ENCODE results near the gene C5orf15. TPM values are rescaled to one million over a fixed set of nuclear protein-coding genes. Genes with fewer than 3 reads are reported as not detected.

Gene C5orf15
- total RNA-seq, 1 donor from 2014 or later = 31.1 TPM

DNA sequence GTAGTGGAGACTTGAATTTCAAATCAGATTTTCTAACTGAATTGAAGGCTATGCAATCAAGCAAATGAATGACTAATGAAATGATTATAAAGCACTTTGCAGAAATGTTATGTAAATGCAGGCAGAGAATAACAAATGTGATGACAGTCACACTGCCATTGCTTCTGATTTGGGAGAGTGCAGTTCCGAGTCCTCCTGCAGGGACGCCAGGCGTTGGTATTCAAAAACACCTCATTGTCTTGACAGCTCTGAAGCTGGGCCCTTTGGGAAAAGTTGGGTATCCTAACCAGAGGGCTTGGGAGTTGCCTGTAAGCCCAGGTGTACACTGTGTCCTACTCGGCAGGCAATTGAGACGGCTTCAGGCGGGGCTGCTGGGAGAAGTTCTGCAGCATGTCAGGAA is 57.9 kb downstream of the C5orf15 start:
- Histone ChIP-seq H3K4me1 (no peaks in the 10 kb centered on the region), H3K27me3 (ENCODE audit: low read depth) (no peaks in the 10 kb centered on the region), H3K4me3 (no peak overlapping the region), H3K36me3 (no peaks in the 10 kb centered on the region), H3K9me3 (no peaks in the 10 kb centered on the region), H3K27ac (no peak overlapping the region)
- TF ChIP-seq, protein P1, sequence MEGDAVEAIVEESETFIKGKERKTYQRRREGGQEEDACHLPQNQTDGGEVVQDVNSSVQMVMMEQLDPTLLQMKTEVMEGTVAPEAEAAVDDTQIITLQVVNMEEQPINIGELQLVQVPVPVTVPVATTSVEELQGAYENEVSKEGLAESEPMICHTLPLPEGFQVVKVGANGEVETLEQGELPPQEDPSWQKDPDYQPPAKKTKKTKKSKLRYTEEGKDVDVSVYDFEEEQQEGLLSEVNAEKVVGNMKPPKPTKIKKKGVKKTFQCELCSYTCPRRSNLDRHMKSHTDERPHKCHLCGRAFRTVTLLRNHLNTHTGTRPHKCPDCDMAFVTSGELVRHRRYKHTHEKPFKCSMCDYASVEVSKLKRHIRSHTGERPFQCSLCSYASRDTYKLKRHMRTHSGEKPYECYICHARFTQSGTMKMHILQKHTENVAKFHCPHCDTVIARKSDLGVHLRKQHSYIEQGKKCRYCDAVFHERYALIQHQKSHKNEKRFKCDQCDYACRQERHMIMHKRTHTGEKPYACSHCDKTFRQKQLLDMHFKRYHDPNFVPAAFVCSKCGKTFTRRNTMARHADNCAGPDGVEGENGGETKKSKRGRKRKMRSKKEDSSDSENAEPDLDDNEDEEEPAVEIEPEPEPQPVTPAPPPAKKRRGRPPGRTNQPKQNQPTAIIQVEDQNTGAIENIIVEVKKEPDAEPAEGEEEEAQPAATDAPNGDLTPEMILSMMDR (IDR thresholded peaks at IDR 0.05) = no peak
- DNase-seq = no peak
- intact Hi-C loops (cut with DNase I) = no loop called here
- no peak for ATAC-seq

DNA sequence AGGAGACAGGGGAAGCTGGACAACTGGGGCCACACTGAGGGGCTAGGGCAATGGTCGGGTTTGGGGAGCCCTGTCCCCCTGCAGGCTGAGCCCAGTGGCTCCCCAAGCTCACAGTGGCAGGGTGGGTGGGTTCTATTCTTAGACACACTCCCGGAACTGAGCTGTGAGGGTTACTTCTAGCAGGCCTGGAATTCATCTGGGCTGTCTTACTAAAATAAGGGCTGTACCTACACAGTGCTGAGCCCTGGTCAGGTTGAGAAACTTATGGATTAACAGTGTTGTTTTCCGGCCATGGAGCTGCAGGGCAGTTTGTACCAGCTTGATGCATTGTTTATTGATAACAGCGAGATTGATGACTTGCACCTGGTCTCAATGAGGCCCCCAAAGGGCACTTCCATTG is 58.8 kb downstream of the C5orf15 start:
- no peak overlapping the region for H3K27ac ChIP-seq
- DNase-seq = no peak
- no peak overlapping the region for H3K4me3 ChIP-seq
- TF ChIP-seq, protein P1 (IDR thresholded peaks at IDR 0.05) = no peak
- H3K4me1 ChIP-seq = no peaks in the 10 kb centered on the region
- H3K27me3 ChIP-seq (ENCODE audit: low read depth) = no peaks in the 10 kb centered on the region
- ATAC-seq = no peak
- intact Hi-C loops (cut with DNase I) = no loop called here
- no peaks in the 10 kb centered on the region for H3K9me3 ChIP-seq
- H3K36me3 ChIP-seq = no peaks in the 10 kb centered on the region

GRCh38 chr5:133907075-133907474 is 61.4 kb downstream of the C5orf15 start:
- ATAC-seq = no peak
- Histone ChIP-seq H3K4me1 (no peaks in the 10 kb centered on the region), H3K27me3 (ENCODE audit: low read depth) (no peaks in the 10 kb centered on the region), H3K9me3 (no peaks in the 10 kb centered on the region), H3K4me3 (no peak overlapping the region), H3K27ac (no peak overlapping the region), H3K36me3 (no peaks in the 10 kb centered on the region)
- no peak for DNase-seq
- TF ChIP-seq, protein P1 (IDR thresholded peaks at IDR 0.05) = no peak
- intact Hi-C loops (cut with DNase I) = no loop called here

DNA sequence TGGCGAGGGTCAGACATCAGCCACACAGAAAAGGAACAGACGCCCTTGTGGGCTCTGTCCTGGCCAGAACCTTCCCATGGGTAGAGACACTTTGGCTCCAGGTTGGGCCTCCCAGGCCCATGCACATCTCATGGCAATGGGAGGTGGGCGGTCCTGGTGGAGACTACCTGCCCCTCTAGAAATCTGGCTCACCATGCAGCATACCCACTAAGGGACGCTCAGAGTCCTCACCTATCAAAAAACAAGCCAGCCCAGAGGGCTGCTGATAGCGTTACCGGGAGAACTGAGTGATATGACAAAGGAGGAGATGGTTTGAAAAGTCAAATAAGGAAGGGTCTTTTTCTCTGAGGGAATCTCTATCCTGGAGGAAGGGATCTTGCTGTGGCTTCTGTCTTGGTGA is 62.1 kb downstream of the C5orf15 start:
- H3K27me3 ChIP-seq (ENCODE audit: low read depth) = no peaks in the 10 kb centered on the region
- no peak for DNase-seq
- ATAC-seq = no peak
- H3K4me1 ChIP-seq = no peaks in the 10 kb centered on the region
- TF ChIP-seq, protein P1 (IDR thresholded peaks at IDR 0.05) = no peak
- no peaks in the 10 kb centered on the region for H3K36me3 ChIP-seq
- intact Hi-C loops (cut with DNase I) = no loop called here
- no peak overlapping the region for H3K27ac ChIP-seq
- no peak overlapping the region for H3K4me3 ChIP-seq
- no peaks in the 10 kb centered on the region for H3K9me3 ChIP-seq

Other genes starting within 250 kb of the C5orf15 start
- 125 TPM for gene VDAC1, start 36.4 kb upstream of the C5orf15 start, total RNA-seq
- 5.7 TPM for gene TCF7, start 146.1 kb upstream of the C5orf15 start, total RNA-seq
- 249 TPM for gene SKP1, start 208.3 kb upstream of the C5orf15 start, total RNA-seq

Data from lower lobe of right lung (tissue), 2 donors.